Measurements from ENCODE around the gene GTPBP8. TPM values are rescaled to one million over a fixed set of nuclear protein-coding genes. Genes with fewer than 3 reads are reported as not detected.
"Not testable (repeated sequence)": the region's sequence is repeated elsewhere in the genome, so short reads cannot be mapped to it uniquely, and the experiment has no call there.

Gene GTPBP8
- total RNA-seq, 5 donors from 2014 or later (not counting 1 experiment from before 2014, with no cell fraction given): 17.2 to 31.3 (median 27.5) TPM

DNA sequence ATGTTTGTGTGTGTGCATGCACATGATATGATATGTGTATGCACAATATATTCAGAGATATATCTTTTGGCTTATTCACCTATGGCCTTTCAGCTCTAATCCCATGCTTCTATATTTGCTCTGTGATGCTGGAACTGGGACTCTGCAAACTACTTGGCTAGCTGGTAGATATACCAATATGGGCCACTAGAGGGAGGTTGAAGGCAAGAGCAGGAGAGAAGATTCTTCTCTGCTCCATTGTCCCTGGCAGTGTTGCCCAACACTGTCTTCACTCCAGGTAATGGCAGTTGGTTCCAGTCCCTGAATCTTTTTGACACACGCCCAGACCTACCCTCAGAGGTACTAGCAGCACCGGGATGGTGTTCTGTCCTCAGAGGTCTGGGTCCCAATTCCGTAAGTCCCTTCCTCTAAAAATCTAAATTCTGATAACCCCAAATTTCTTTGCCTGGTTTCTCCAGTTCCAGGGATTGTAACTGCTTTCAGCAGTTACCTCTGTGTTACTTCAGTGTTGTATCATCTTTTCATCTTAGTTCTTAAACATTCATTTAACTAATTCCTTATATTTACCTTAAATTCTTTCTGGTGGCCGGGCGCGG is 44.7 kb downstream of the GTPBP8 start:
- H3K9me3 Mint-ChIP-seq: no peaks in the 10 kb centered on the region
- no peak overlapping the region for H3K27ac ChIP-seq (ENCODE audit: low read length)
- H3K36me3 Mint-ChIP-seq: no peaks in the 10 kb centered on the region
- H3K27me3 Mint-ChIP-seq: no peaks in the 10 kb centered on the region
- no peaks in the 10 kb centered on the region for H3K9me3 ChIP-seq
- H3K36me3 ChIP-seq (ENCODE audit: control insufficient read depth in 2 of 2, extremely low read depth in 1 of 2, insufficient read depth in 1 of 2, low read length in 1 of 2): no peaks in the 10 kb centered on the region
- ChIA-PET CTCF (interaction anchor here (0.7 to 2.9 kb wide), 24 partner anchors 13 to 709 kb away, joined by 3 to 17 read pairs (median 5); partner anchors contain the start of gene GTPBP8 (in 1 of the 2)), POLR2A (no interaction called here)
- H3K27ac Mint-ChIP-seq: no peak overlapping the region
- peak in 15 of 35 experiments; percentile 4 to 73 (median 23) for DNase-seq
- no peaks in the 10 kb centered on the region for H3K4me1 ChIP-seq (ENCODE audit: control insufficient read depth in 1 of 2, extremely low read depth in 1 of 2, insufficient read depth in 2 of 2, low read length in 2 of 2)
- ATAC-seq (replicated peaks in 1 of 4): peak; percentile 74 to 82 (median 76)
- no peaks in the 10 kb centered on the region for H3K27me3 ChIP-seq (replicated peaks in 1 of 2; ENCODE audit: control insufficient read depth in 2 of 2, extremely low read depth in 1 of 2, insufficient read depth in 2 of 2, low read length in 1 of 2)
- no peaks in the 10 kb centered on the region for H3K4me1 Mint-ChIP-seq
- H3K4me3 Mint-ChIP-seq: no peak overlapping the region
- 46% methylated on average over 2 of the region's 6 CpGs for WGBS (ENCODE audit: insufficient coverage)
- H3K4me3 ChIP-seq (ENCODE audit: control insufficient read depth in 1 of 2, extremely low read depth in 1 of 2, low read length in 1 of 2): no peak overlapping the region

DNA sequence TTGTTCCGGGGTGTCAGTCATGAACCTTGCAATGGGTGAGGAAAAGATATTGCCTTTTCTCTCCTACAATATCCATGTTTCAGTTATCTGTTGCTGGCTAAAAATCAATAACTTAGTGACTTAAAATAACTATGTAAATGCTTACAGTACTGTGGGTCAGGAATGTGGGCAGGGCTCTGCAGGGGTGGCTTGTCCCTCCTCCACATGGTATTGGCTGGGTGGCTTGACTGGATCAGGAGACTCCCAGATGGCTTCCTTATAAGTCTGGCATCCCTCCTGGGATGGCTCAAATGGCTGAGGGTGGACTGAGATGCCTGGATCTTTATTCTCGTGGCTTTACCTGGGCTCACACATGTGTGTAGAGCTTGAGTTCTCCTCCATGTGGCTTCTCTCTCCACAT is 47.5 kb downstream of the GTPBP8 start:
- no peak overlapping the region for H3K27ac Mint-ChIP-seq
- ATAC-seq (replicated peaks in 1 of 4) (no peak), DNase-seq (no peak)
- no peak overlapping the region for H3K4me3 Mint-ChIP-seq
- no peaks in the 10 kb centered on the region for H3K36me3 Mint-ChIP-seq
- H3K9me3 Mint-ChIP-seq: no peaks in the 10 kb centered on the region
- H3K4me1 Mint-ChIP-seq: no peaks in the 10 kb centered on the region
- H3K36me3 ChIP-seq (ENCODE audit: control insufficient read depth in 2 of 2, extremely low read depth in 1 of 2, insufficient read depth in 1 of 2, low read length in 1 of 2): no peaks in the 10 kb centered on the region
- H3K27me3 Mint-ChIP-seq: no peaks in the 10 kb centered on the region
- H3K4me3 ChIP-seq (ENCODE audit: control insufficient read depth in 1 of 2, extremely low read depth in 1 of 2, low read length in 1 of 2): no peak overlapping the region
- 80% methylated on average over 1 of the region's 2 CpGs for WGBS (ENCODE audit: insufficient coverage)
- H3K27me3 ChIP-seq (replicated peaks in 1 of 2; ENCODE audit: control insufficient read depth in 2 of 2, extremely low read depth in 1 of 2, insufficient read depth in 2 of 2, low read length in 1 of 2): no peaks in the 10 kb centered on the region
- no peaks in the 10 kb centered on the region for H3K4me1 ChIP-seq (ENCODE audit: control insufficient read depth in 1 of 2, extremely low read depth in 1 of 2, insufficient read depth in 2 of 2, low read length in 2 of 2)
- CTCF ChIA-PET: no interaction called here
- POLR2A ChIA-PET: no interaction called here
- H3K27ac ChIP-seq (ENCODE audit: low read length): no peak overlapping the region
- H3K9me3 ChIP-seq: no peaks in the 10 kb centered on the region

GRCh38 chr3:113039546-113039945 is 48.8 kb downstream of the GTPBP8 start:
- no peaks in the 10 kb centered on the region for H3K36me3 Mint-ChIP-seq
- H3K36me3 ChIP-seq (ENCODE audit: control insufficient read depth in 2 of 2, extremely low read depth in 1 of 2, insufficient read depth in 1 of 2, low read length in 1 of 2): no peaks in the 10 kb centered on the region
- H3K4me3 ChIP-seq (ENCODE audit: control insufficient read depth in 1 of 2, extremely low read depth in 1 of 2, low read length in 1 of 2): no peak overlapping the region
- no peaks in the 10 kb centered on the region for H3K9me3 ChIP-seq
- H3K27me3 ChIP-seq (replicated peaks in 1 of 2; ENCODE audit: control insufficient read depth in 2 of 2, extremely low read depth in 1 of 2, insufficient read depth in 2 of 2, low read length in 1 of 2): no peaks in the 10 kb centered on the region
- no peaks in the 10 kb centered on the region for H3K27me3 Mint-ChIP-seq
- ChIA-PET CTCF (interaction anchor here in 1 of 2 donors (0.6 kb wide), 1 partner anchor 252 kb away, joined by 3 read pairs; no protein-coding TSS in a partner anchor), POLR2A (no interaction called here)
- H3K4me1 ChIP-seq (ENCODE audit: control insufficient read depth in 1 of 2, extremely low read depth in 1 of 2, insufficient read depth in 2 of 2, low read length in 2 of 2): no peaks in the 10 kb centered on the region
- H3K4me1 Mint-ChIP-seq: no peaks in the 10 kb centered on the region
- ATAC-seq (replicated peaks in 1 of 4) (no peak), DNase-seq (no peak)
- no peak overlapping the region for H3K27ac Mint-ChIP-seq
- no peak overlapping the region for H3K27ac ChIP-seq (ENCODE audit: low read length)
- WGBS (ENCODE audit: insufficient coverage): no CpG with 5 or more reads among the region's 5 CpGs
- H3K9me3 Mint-ChIP-seq: no peaks in the 10 kb centered on the region
- H3K4me3 Mint-ChIP-seq: no peak overlapping the region

DNA sequence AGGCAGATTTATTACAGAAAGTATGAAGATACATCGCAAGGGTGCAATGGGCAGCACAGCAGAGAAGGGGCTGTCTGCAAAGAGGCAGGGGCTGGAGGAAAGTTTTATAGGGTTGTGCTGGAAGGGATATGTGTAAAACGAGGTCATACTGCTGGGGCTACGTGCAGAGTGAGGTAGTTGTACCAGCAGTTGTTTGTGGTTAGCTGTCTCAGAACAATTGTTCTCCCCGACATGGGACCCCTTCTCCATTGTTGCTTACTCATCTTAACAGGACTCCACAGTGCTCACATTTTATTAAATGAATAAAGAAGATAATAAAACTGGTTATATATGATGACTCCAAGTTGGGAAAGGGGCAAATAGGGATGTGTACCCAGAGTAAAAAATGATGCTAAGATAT is 49.4 kb downstream of the GTPBP8 start:
- no peaks in the 10 kb centered on the region for H3K27me3 Mint-ChIP-seq
- Histone ChIP-seq H3K27me3 (replicated peaks in 1 of 2; ENCODE audit: control insufficient read depth in 2 of 2, extremely low read depth in 1 of 2, insufficient read depth in 2 of 2, low read length in 1 of 2) (no peaks in the 10 kb centered on the region), H3K9me3 (no peaks in the 10 kb centered on the region), H3K36me3 (ENCODE audit: control insufficient read depth in 2 of 2, extremely low read depth in 1 of 2, insufficient read depth in 1 of 2, low read length in 1 of 2) (no peaks in the 10 kb centered on the region), H3K27ac (ENCODE audit: low read length) (no peak overlapping the region), H3K4me1 (ENCODE audit: control insufficient read depth in 1 of 2, extremely low read depth in 1 of 2, insufficient read depth in 2 of 2, low read length in 2 of 2) (no peaks in the 10 kb centered on the region), H3K4me3 (ENCODE audit: control insufficient read depth in 1 of 2, extremely low read depth in 1 of 2, low read length in 1 of 2) (no peak overlapping the region)
- no peak overlapping the region for H3K27ac Mint-ChIP-seq
- peaks cover 0 to 4% (median 3%) of the 10 kb centered on the region in 3 donors for H3K9me3 Mint-ChIP-seq
- ChIA-PET CTCF (no interaction called here), POLR2A (no interaction called here)
- ATAC-seq (replicated peaks in 1 of 4) (no peak), DNase-seq (no peak)
- no peak overlapping the region for H3K4me3 Mint-ChIP-seq
- WGBS (ENCODE audit: insufficient coverage): 100% methylated on average over 1 of the region's 4 CpGs
- H3K36me3 Mint-ChIP-seq: peaks cover 3% of the 10 kb centered on the region
- H3K4me1 Mint-ChIP-seq: peaks cover 0 to 1% (median 0%) of the 10 kb centered on the region in 3 donors

DNA sequence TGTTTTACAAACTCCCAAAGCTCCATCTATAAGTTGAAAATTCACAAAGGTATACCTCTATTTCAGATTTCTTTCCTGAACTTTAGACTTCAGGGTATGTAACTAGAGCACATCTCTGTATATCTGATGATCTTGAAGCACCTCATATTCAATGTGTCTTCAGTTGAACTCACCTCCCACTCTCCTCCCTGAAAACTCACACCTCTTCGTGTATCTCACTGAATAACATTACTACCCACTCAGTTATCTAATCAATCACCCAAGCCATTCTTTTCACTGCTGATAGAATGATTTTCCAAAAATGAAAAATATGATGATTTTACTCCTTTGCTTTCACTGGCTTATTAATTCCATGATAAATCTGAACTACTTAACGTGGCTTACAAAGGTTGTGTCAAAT is 52.9 kb downstream of the GTPBP8 start:
- no peaks in the 10 kb centered on the region for H3K36me3 ChIP-seq (ENCODE audit: control insufficient read depth in 2 of 2, extremely low read depth in 1 of 2, insufficient read depth in 1 of 2, low read length in 1 of 2)
- H3K4me1 ChIP-seq (ENCODE audit: control insufficient read depth in 1 of 2, extremely low read depth in 1 of 2, insufficient read depth in 2 of 2, low read length in 2 of 2): no peaks in the 10 kb centered on the region
- no peak overlapping the region for H3K27ac ChIP-seq (ENCODE audit: low read length)
- no peak overlapping the region for H3K27ac Mint-ChIP-seq
- peaks cover 0 to 2% (median 0%) of the 10 kb centered on the region in 3 donors for H3K4me1 Mint-ChIP-seq
- H3K36me3 Mint-ChIP-seq: peaks cover 6% of the 10 kb centered on the region
- ATAC-seq (replicated peaks in 1 of 4) (no peak), DNase-seq (no peak)
- H3K9me3 ChIP-seq: no peaks in the 10 kb centered on the region
- POLR2A ChIA-PET: no interaction called here
- CTCF ChIA-PET: no interaction called here
- H3K4me3 ChIP-seq (ENCODE audit: control insufficient read depth in 1 of 2, extremely low read depth in 1 of 2, low read length in 1 of 2): no peak overlapping the region
- peaks cover 0 to 6% (median 5%) of the 10 kb centered on the region in 3 donors for H3K9me3 Mint-ChIP-seq
- no peaks in the 10 kb centered on the region for H3K27me3 Mint-ChIP-seq
- WGBS (ENCODE audit: insufficient coverage): 50% methylated on average over 1 of the region's 2 CpGs
- H3K27me3 ChIP-seq (replicated peaks in 1 of 2; ENCODE audit: control insufficient read depth in 2 of 2, extremely low read depth in 1 of 2, insufficient read depth in 2 of 2, low read length in 1 of 2): no peaks in the 10 kb centered on the region
- no peak overlapping the region for H3K4me3 Mint-ChIP-seq

GRCh38 chr3:113046186-113046965 is 55.6 kb downstream of the GTPBP8 start:
- DNase-seq; H3K27ac ChIP-seq (ENCODE audit: low read length); ATAC-seq (replicated peaks in 1 of 4); H3K27ac Mint-ChIP-seq; POLR2A ChIA-PET; H3K4me3 Mint-ChIP-seq; H3K27me3 Mint-ChIP-seq; H3K4me3 ChIP-seq (ENCODE audit: control insufficient read depth in 1 of 2, extremely low read depth in 1 of 2, low read length in 1 of 2); H3K4me1 Mint-ChIP-seq; H3K9me3 ChIP-seq; CTCF ChIA-PET; H3K36me3 Mint-ChIP-seq; H3K36me3 ChIP-seq (ENCODE audit: control insufficient read depth in 2 of 2, extremely low read depth in 1 of 2, insufficient read depth in 1 of 2, low read length in 1 of 2); H3K27me3 ChIP-seq (replicated peaks in 1 of 2; ENCODE audit: control insufficient read depth in 2 of 2, extremely low read depth in 1 of 2, insufficient read depth in 2 of 2, low read length in 1 of 2); H3K4me1 ChIP-seq (ENCODE audit: control insufficient read depth in 1 of 2, extremely low read depth in 1 of 2, insufficient read depth in 2 of 2, low read length in 2 of 2); H3K9me3 Mint-ChIP-seq: not testable (repeated sequence)
- 88% methylated on average over 15 of the region's 55 CpGs for WGBS (ENCODE audit: insufficient coverage)

Data from T-cell (primary cell).